ENCODE results near the gene PLA2G7.

DNA sequence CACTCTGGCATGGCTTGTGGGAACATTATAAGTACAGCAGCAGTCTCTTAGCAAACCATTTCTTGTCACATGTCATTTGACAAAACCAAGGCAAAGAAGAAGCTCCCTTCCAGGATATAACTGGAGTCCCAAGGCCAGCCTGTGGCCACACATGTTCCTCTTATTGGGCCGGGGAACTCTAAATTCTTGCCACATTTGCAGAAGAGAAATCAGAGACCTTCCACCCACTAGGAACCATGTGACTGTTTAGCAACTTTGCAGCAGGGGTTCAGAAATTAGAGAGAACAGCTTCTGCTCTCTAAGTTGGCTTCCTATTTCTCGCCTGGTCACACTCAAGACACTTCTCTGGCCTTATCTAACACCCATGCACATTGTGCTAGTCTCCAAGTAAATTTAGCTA is 37.6 kb upstream of the PLA2G7 start:
- TF ChIP-seq POLR2A (IDR thresholded peaks at IDR 0.05) = no peak
- TF ChIP-seq, protein P1, sequence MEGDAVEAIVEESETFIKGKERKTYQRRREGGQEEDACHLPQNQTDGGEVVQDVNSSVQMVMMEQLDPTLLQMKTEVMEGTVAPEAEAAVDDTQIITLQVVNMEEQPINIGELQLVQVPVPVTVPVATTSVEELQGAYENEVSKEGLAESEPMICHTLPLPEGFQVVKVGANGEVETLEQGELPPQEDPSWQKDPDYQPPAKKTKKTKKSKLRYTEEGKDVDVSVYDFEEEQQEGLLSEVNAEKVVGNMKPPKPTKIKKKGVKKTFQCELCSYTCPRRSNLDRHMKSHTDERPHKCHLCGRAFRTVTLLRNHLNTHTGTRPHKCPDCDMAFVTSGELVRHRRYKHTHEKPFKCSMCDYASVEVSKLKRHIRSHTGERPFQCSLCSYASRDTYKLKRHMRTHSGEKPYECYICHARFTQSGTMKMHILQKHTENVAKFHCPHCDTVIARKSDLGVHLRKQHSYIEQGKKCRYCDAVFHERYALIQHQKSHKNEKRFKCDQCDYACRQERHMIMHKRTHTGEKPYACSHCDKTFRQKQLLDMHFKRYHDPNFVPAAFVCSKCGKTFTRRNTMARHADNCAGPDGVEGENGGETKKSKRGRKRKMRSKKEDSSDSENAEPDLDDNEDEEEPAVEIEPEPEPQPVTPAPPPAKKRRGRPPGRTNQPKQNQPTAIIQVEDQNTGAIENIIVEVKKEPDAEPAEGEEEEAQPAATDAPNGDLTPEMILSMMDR (IDR thresholded peaks at IDR 0.05) = no peak
